Astrocyte of the spinal cord (primary cell): ENCODE data around the gene RTL1.

Source experiments
- DNase-seq: peaks from one replicate; pipeline ENCODE4 v3.0.0; 2011; ENCODE audit warnings: low read depth, low spot score
- H3K4me3 ChIP-seq: 2 replicates; pipeline ENCODE4 v1.5.1; 2011; ENCODE audit warnings: low read depth, mild to moderate bottlenecking, low read length, moderate library complexity
- CTCF ChIP-seq: IDR thresholded peaks from 2 replicates; pipeline ENCODE4 v1.5.1; 2012; ENCODE audit warnings: low read depth, mild to moderate bottlenecking, low read length, inconsistent platforms
- in situ Hi-C: cut with HindIII; loops from 2 replicates; pipeline ENCODE4 v1.10.0; 2017; ENCODE audit warnings: low sequenced_read_pairs

The RTL1 gene

GRCh38 chr14:100904307-100905087, 975 bp upstream of the RTL1 start:
- H3K4me3 ChIP-seq = no peak overlapping the region
- DNase-seq = no peak
- in situ Hi-C loops = no loop called here
- peak; percentile 40 for TF ChIP-seq CTCF

GRCh38 chr14:100903134-100903468, 421 bp downstream of the RTL1 start:
- no peak overlapping the region for H3K4me3 ChIP-seq
- DNase-seq = no peak
- in situ Hi-C loops = no loop called here

GRCh38 chr14:100902295-100903133, 1.0 kb downstream of the RTL1 start:
- in situ Hi-C loops = no loop called here
- DNase-seq = no peak
- TF ChIP-seq CTCF = peak; percentile 24
- no peak overlapping the region for H3K4me3 ChIP-seq

More at GRCh38 chr14:100903134-100903468, 421 bp downstream of the RTL1 start:
- TF ChIP-seq CTCF = no peak

- in situ Hi-C loops = no loop called here
Observed at GRCh38 chr14:100901391-100902183, 1.9 kb downstream of the RTL1 start.

GRCh38 chr14:100900837-100901390, 2.6 kb downstream of the RTL1 start:
- in situ Hi-C loops = no loop called here
- H3K4me3 ChIP-seq = no peak overlapping the region
- peak; percentile 34 for TF ChIP-seq CTCF
- DNase-seq = no peak

More at GRCh38 chr14:100901391-100902183, 1.9 kb downstream of the RTL1 start:
- H3K4me3 ChIP-seq = no peak overlapping the region
- no peak for DNase-seq
- TF ChIP-seq CTCF = no peak
